Upper lobe of left lung (tissue), 4 donors: Measurements from ENCODE around the gene ACYP1.

ENCODE experiments used
- CTCF ChIP-seq, 6 experiments: fragments of 450-650 bp in 4 of 6; fragments of 200-600 bp in 2 of 6; sonication (generic) in 2 of 6; IDR thresholded peaks; one replicate each; pipeline ENCODE4 v1.5.1; 2016 to 2019; ENCODE audit warnings: antibody characterized with exemption in 6 of 6
- EP300 ChIP-seq, 4 donors: sonication (generic); formaldehyde crosslinking; IDR thresholded peaks; one replicate each; pipeline ENCODE4 v1.5.1; 2017; ENCODE audit warnings: antibody characterized with exemption in 4 of 4, control low read depth in 2 of 4
- POLR2A ChIP-seq, 4 donors: fragments of 450-650 bp; IDR thresholded peaks; one replicate each; pipeline ENCODE4 v1.5.1; 2016 to 2017; ENCODE audit warnings: antibody characterized with exemption in 4 of 4, mild to moderate bottlenecking in 2 of 4
- POLR2AphosphoS5 ChIP-seq, 2 donors: sonication (generic); formaldehyde crosslinking; IDR thresholded peaks; one replicate each; pipeline ENCODE4 v1.5.1; 2017; ENCODE audit warnings: antibody characterized with exemption in 2 of 2

- TF ChIP-seq CTCF (IDR thresholded peaks at IDR 0.05) (no peak), POLR2A (IDR thresholded peaks at IDR 0.05) (no peak), POLR2AphosphoS5 (IDR thresholded peaks at IDR 0.05) (no peak), EP300 (IDR thresholded peaks at IDR 0.05) (no peak)
Measured at GRCh38 chr14:75054421-75054820, 9.4 kb downstream of the ACYP1 start.
